ENCODE data around the gene PRIMA1. TPM values are rescaled to one million over a fixed set of nuclear protein-coding genes. Genes with fewer than 3 reads are reported as not detected.

PRIMA1 gene
- total and polyA plus RNA-seq, 2 experiments from 2014 or later, result 2.1 to 3.5 TPM

DNA sequence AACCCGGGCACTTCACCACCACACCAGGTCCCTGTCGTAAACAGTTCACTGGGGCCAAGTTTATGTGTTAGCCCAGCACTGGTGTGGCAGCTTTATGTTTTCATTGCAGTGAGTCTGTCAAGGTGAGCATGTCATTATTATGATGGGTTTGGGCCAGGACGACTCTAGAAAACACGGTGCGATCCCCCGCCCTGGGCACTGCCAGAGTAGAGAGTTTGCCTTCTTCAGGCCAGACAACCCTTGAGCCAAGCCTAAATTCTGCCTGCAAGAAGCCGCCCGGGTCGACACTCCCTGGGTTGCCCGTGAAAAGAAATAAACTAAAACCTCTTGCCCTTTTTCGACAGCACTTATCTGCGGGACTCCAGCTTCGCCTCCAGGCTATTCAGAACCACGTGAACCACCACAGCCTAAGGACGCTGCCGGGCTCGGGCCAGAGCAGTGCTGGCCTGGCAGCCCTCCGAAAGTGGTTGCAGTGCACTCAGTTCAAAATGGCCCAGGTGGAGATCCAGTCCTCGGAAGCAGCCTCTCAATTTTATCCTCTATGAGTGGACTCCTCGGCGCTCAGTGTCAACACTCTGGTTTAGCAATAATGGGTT lies 81.8 kb downstream of the PRIMA1 start (continued):
- TF ChIP-seq ZNF462 (CRISPR knock-in tag; IDR thresholded peaks at IDR 0.05), result no peak
- no peak for TF ChIP-seq POLR2AphosphoS5 (IDR thresholded peaks at IDR 0.05; ENCODE audit: low read depth)
- TF ChIP-seq, protein P1, sequence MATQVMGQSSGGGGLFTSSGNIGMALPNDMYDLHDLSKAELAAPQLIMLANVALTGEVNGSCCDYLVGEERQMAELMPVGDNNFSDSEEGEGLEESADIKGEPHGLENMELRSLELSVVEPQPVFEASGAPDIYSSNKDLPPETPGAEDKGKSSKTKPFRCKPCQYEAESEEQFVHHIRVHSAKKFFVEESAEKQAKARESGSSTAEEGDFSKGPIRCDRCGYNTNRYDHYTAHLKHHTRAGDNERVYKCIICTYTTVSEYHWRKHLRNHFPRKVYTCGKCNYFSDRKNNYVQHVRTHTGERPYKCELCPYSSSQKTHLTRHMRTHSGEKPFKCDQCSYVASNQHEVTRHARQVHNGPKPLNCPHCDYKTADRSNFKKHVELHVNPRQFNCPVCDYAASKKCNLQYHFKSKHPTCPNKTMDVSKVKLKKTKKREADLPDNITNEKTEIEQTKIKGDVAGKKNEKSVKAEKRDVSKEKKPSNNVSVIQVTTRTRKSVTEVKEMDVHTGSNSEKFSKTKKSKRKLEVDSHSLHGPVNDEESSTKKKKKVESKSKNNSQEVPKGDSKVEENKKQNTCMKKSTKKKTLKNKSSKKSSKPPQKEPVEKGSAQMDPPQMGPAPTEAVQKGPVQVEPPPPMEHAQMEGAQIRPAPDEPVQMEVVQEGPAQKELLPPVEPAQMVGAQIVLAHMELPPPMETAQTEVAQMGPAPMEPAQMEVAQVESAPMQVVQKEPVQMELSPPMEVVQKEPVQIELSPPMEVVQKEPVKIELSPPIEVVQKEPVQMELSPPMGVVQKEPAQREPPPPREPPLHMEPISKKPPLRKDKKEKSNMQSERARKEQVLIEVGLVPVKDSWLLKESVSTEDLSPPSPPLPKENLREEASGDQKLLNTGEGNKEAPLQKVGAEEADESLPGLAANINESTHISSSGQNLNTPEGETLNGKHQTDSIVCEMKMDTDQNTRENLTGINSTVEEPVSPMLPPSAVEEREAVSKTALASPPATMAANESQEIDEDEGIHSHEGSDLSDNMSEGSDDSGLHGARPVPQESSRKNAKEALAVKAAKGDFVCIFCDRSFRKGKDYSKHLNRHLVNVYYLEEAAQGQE (IDR thresholded peaks at IDR 0.05; ENCODE audit: unreplicated experiment), result no peak

DNA sequence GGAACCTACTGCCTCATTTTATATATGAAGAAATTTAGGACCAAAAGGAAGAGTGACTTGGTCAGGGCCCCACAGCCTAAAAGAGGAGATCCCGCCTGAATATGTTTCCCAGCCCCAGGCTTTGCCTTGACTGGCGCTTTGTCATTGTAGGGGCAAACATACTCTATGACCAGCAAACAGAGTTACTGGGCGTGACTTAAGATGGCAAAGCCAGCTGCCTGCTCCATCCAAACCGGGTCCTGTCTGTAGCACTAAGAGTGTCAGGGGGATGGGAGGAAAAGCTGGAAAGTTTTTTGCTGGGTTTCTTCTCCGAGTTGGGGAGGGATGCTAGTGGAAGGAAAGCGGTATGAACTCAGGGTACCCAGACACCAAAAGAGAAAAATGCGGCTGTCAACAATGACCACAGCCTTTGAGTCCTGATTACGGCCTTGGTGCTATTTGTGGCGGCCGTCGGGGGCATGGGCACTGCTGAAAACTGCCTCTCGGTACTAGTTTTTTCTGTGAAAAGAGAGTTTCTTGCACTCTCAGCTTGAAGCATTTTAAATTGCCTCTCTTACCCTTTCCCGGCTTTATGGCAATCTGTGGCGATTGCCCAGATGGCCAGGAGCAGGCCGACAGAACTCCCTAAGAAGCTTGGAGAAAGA lies 82.7 kb downstream of the PRIMA1 start:
- Histone ChIP-seq H4K20me1 (replicated peaks; ENCODE audit: insufficient read depth) (no peaks in the 10 kb centered on the region), H3K4me1 (ENCODE audit: insufficient read depth) (no peaks in the 10 kb centered on the region), H3K36me3 (ENCODE audit: insufficient read depth) (no peaks in the 10 kb centered on the region), H3K79me2 (replicated peaks; ENCODE audit: insufficient read depth) (no peaks in the 10 kb centered on the region), H3F3A (replicated peaks; ENCODE audit: low read depth) (no peaks in the 10 kb centered on the region), H3K27me3 (ENCODE audit: insufficient read depth) (no peaks in the 10 kb centered on the region), H3K4me3 (no peak overlapping the region), H3K27ac (ENCODE audit: low read depth) (no peak overlapping the region), H2AFZ (no peak overlapping the region), H3K9me2 (ENCODE audit: insufficient read depth) (no peaks in the 10 kb centered on the region), H3K4me2 (no peak overlapping the region)
- DNase-seq (ENCODE audit: low spot score) (no peak), ATAC-seq (no peak)
- H3K36me3 Mint-ChIP-seq (ENCODE audit: low read depth), result no peaks in the 10 kb centered on the region
- H3K27ac Mint-ChIP-seq, result no peak overlapping the region
- no peak overlapping the region for H3K4me3 Mint-ChIP-seq
- H3K27me3 Mint-ChIP-seq (ENCODE audit: insufficient read depth, low read depth, poor library complexity), result peaks cover 9% of the 10 kb centered on the region
- peaks cover 10% of the 10 kb centered on the region for H3K4me1 Mint-ChIP-seq
- no peaks in the 10 kb centered on the region for H3K9me3 Mint-ChIP-seq
- TF ChIP-seq EZH2 (IDR thresholded peaks at IDR 0.05; ENCODE audit: low read depth, unreplicated experiment), result no peak
- no peak for TF ChIP-seq EZH2phosphoT487 (IDR thresholded peaks at IDR 0.05; ENCODE audit: unreplicated experiment)

Measured in GM23338 (cell line).